Mucosa of descending colon (tissue), 3 donors: ENCODE measurements around the gene GALR1. TPM values are rescaled to one million over a fixed set of nuclear protein-coding genes. Genes with fewer than 3 reads are reported as not detected.
A peak's percentile ranks its signal among the peaks of the same experiment; 100 is the strongest.
"Not testable (repeated sequence)": the region's sequence is repeated elsewhere in the genome, so short reads cannot be mapped to it uniquely, and the experiment has no call there.

Experiments used
- ATAC-seq: fragments of 200-7000 bp; cut with Tn5 transposase; one replicate; pipeline ENCODE4 v1.9.1; 2020; ENCODE audit warnings: mild to moderate bottlenecking, moderate library complexity
- DNase-seq, 3 donors: peaks; one replicate each; pipeline ENCODE4 v3.0.0-alpha.2; 2020
- H3K36me3 ChIP-seq: fragments of 200-600 bp; one replicate; pipeline ENCODE4 v1.8.0; 2021; ENCODE audit warnings: low read depth, mild to moderate bottlenecking
- H3K4me1 ChIP-seq: fragments of 200-600 bp; one replicate; pipeline ENCODE4 v1.8.0; 2021; ENCODE audit warnings: low read depth, mild to moderate bottlenecking
- H3K4me3 ChIP-seq: fragments of 200-600 bp; one replicate; pipeline ENCODE4 v1.8.0; 2021; ENCODE audit warnings: mild to moderate bottlenecking
- H3K9me3 ChIP-seq: fragments of 200-600 bp; one replicate; pipeline ENCODE4 v1.8.0; 2021; ENCODE audit warnings: mild to moderate bottlenecking
- intact Hi-C, 2 donors: fragments of 100-400 bp; cut with DNase I in 1 of 2; cut with micrococcal nuclease in 1 of 2; formaldehyde crosslinking; loops; one replicate each; pipeline versions ENCODE4 v1.11.0 to v1.11.1; 2022; cut with DNase I, micrococcal nuclease
- total RNA-seq, 3 donors: library from RNA; stranded (reverse); fragmentation: NEBNext Ultra II Directional in 2 of 3; extraction: Animal tissue kit (Norgen Biotek cat#: 25700) in 2 of 3; gene quantifications; one replicate each; pipeline versions ENCODE4 v1.2.1 to v1.2.4, GENCODE V29; 2021 to 2023
- TF ChIP-seq, protein P1 (sequence below): fragments of 200-600 bp; IDR thresholded peaks from one replicate; pipeline ENCODE4 v1.8.0; 2022; ENCODE audit warnings: antibody characterized with exemption, mild to moderate bottlenecking
- donor health status: DM: no; HTN: no; CAD: no; lungs with moderate emphysema.
- donor health status: DM: no; HTN: no; CAD: no.
- donor health status: DM: no; HTN: yes; CAD: no.

The GALR1 gene
- total RNA-seq, 3 donors from 2014 or later: 0.05 to 0.92 (median 0.06) TPM

DNA sequence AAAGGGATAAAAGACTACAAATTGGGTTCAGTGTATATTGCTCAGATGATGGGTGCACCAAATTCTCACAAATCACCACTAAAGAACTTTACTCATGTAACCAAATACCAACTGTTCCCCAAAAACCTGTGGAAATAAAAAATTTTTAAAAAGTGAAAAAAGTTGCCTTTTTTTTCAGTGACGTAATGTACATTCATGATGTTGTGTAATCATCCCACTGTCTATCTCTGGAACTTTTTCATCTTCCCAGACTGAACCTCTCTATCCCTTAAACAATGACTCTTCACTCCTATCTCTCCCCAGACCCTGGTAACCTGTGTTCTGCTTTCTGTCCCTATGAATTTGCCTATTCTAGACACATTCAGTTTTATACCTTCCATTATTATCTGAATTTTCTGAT, 19.0 kb upstream of the GALR1 start:
- TF ChIP-seq, protein P1, sequence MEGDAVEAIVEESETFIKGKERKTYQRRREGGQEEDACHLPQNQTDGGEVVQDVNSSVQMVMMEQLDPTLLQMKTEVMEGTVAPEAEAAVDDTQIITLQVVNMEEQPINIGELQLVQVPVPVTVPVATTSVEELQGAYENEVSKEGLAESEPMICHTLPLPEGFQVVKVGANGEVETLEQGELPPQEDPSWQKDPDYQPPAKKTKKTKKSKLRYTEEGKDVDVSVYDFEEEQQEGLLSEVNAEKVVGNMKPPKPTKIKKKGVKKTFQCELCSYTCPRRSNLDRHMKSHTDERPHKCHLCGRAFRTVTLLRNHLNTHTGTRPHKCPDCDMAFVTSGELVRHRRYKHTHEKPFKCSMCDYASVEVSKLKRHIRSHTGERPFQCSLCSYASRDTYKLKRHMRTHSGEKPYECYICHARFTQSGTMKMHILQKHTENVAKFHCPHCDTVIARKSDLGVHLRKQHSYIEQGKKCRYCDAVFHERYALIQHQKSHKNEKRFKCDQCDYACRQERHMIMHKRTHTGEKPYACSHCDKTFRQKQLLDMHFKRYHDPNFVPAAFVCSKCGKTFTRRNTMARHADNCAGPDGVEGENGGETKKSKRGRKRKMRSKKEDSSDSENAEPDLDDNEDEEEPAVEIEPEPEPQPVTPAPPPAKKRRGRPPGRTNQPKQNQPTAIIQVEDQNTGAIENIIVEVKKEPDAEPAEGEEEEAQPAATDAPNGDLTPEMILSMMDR: no peak
- intact Hi-C loops: no loop called here

DNA sequence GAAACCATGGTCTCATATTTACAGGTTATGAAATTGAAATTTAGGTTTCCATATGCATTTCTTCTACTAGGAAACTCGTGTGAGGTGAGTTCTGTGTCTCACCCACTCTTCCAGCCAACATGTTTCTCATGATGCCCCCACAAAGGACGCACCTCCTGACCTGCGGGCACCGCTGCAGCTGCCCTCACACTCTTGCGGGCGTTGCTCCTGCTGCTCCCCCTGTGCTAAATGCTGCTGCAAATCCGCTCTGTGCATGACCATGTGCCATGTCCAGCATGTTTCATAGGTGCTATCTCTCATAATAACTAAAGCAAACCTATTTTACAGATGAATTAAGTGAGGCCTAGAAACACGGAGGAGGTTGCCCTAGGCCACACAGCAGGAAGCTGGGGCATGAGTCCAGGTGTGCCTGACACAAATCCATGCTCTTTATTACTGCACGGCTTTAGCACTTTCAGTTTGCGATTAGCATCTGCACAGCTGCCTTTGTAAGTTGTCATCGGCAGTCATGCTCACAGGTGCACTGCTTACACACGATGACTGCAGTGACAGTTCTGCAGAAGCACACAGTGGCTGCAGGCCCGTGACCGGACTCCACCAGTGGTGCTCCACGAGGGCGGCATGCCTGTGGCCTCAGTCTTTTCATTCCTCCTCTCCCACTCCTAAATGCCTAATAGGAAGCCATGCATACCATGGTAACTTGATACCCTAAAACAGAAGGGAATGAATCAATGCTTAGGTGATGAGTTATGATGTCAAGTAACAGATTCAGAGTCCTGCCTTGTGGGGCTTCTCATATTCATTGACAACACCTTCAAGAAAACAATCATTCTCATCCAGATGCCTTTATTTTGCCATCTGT, 14.9 kb upstream of the GALR1 start:
- DNase-seq (no peak), ATAC-seq (no peak)
- Histone ChIP-seq H3K4me3 (no peak overlapping the region), H3K36me3 (no peaks in the 10 kb centered on the region), H3K9me3 (peaks cover 16% of the 10 kb centered on the region), H3K4me1 (no peaks in the 10 kb centered on the region)
- TF ChIP-seq, protein P1: no peak
- intact Hi-C loops: no loop called here

More for the DNA sequence above, 19.0 kb upstream of the GALR1 start:
- no peak for DNase-seq
- H3K36me3 ChIP-seq: no peaks in the 10 kb centered on the region
- no peak overlapping the region for H3K4me3 ChIP-seq
- no peaks in the 10 kb centered on the region for H3K4me1 ChIP-seq
- no peaks in the 10 kb centered on the region for H3K9me3 ChIP-seq
- ATAC-seq: no peak

- H3K9me3 ChIP-seq: peaks cover 22% of the 10 kb centered on the region
- H3K4me1 ChIP-seq, DNase-seq, H3K36me3 ChIP-seq, H3K4me3 ChIP-seq, intact Hi-C loops, ATAC-seq: not testable (repeated sequence)
These were observed 10.4 kb upstream of the GALR1 start for GRCh38 chr18:77239285-77239684.

DNA sequence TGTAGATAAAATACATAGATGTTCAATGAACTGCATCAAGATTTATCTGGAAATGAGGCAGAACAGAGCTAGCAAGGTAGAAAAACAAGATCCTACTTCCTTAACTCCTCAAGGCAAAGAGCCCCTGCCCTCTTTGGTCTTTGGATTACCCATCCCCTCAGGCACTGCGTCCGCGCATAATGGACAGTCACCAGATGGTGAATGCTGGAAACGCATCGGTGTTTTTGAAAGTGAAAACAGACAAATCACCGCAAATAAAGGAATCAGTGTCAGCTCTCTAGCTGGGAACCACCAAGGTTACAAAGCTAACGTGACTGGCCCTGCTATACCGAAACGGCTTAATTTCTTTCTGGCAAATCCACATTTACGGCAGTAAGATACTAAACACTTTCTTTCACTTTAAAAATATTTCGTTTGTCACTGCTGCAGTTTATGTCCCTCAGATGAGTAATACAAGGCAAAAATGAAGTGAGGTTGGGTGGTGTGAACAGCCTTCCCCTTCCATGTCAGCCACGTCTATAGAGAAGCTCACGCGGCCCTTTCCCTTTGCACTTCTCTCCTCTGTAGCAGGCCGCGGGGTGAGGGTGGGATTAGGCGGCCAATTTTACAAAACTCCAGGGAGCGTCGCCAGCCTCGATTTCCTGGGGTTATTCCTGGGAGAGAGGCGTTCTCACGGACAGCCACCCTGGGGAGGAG, 627 bp upstream of the GALR1 start:
- TF ChIP-seq, protein P1: no peak
- Histone ChIP-seq H3K4me1 (peaks cover 11% of the 10 kb centered on the region), H3K9me3 (no peaks in the 10 kb centered on the region), H3K4me3 (no peak overlapping the region), H3K36me3 (no peaks in the 10 kb centered on the region)
- intact Hi-C loops: no loop called here
- no peak for DNase-seq
- ATAC-seq: no peak

GRCh38 chr18:77250501-77250925, 865 bp downstream of the GALR1 start:
- Histone ChIP-seq H3K36me3 (no peaks in the 10 kb centered on the region), H3K4me1 (peaks cover 11% of the 10 kb centered on the region), H3K9me3 (no peaks in the 10 kb centered on the region), H3K4me3 (no peak overlapping the region)
- DNase-seq (no peak), ATAC-seq (peak; percentile 14)
- intact Hi-C loops: no loop called here
- TF ChIP-seq, protein P1: no peak
